Femur (tissue), 1 donor: ENCODE data around the gene C1orf53.
A peak's percentile ranks its signal among the peaks of the same experiment; 100 is the strongest.

Experiments
- DNase-seq: peaks from one replicate; pipeline ENCODE4 v3.0.0-alpha.2; 2017

Gene C1orf53

DNA sequence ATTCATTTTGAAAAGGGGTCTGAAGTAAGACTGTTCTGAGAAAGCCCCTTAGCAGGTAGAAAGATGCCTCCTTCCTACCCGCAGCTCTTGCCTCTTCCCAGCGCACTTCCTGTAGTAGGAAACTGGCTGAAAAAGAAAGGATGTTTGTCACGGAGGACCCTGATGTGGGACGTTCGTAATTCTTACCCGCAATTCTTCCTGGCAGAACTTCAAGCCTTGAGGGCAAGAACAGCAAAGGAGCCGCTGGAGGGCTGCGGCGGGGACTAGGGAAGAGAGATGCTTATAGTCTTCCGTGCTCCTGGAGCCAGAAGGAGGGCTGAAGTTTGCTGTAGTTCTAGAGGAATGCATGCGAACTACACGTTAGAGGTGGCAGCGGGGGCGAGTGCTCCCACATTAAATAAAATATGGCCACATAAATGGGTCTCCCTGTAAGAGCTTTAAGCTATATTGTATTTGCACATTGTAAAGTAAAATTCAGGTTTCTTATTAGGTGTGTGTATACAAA lies 6.3 kb downstream of the C1orf53 start:
- no peak for DNase-seq

DNA sequence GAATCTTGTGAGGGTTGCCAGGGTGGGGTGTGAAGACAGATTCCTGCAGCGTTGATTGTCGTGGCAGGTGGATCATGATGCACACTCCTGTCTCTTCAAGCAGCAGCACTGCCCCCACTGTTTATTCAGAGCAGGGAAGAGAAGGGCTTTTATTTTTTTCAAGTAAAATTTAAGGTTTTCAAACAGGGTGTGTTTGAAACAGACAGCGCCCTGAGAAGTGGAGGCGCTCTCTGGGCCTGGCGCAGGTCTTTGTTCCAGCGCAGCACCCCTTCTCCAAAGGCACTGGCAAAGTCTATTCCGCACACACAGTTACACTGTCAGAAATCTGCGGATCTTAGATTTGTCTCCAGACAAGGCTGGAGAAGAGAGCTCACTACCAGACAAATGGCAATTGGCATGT lies 7.0 kb downstream of the C1orf53 start:
- no peak for DNase-seq

DNA sequence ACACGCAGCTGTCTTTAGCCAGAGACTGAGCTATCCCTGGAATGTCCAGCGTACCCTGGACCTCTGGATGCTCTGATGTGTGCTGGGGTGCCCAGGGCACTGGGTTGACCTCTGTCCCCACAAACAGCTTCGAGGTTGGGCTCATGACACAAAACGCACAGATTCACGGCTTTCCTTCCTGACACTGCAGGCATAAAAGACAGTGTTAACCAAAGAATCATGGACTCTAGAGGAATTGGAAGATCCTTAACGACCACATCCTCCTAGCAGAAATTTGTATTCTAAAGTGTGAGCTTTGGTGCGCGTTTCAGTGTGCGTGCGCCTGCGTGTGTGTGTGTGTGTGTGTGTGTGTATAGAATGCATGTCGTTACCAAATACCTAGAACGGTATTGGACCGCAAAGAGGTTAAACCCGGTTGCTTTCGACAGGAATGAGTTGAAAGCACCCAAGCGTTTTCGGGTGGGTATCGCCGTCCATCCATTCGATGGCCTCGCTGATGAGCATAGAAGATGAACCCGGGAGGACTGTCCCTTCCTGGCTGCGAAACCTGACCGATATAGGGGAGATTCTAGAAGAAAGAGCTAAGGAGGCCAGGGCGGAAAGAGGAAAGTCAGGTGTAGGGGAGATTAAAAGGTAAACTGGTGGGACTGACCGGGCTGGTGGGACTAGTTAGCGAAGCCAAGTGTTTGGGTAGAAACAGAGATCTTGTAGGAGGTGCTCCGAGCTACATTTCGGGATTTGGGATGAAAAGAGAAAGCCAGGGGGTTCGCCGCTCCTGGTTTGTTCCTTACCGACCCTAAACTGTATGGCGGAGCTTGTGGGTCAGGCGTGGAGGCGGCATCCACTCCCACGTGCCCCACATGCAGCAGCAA lies 7.9 kb downstream of the C1orf53 start:
- no peak for DNase-seq

DNA sequence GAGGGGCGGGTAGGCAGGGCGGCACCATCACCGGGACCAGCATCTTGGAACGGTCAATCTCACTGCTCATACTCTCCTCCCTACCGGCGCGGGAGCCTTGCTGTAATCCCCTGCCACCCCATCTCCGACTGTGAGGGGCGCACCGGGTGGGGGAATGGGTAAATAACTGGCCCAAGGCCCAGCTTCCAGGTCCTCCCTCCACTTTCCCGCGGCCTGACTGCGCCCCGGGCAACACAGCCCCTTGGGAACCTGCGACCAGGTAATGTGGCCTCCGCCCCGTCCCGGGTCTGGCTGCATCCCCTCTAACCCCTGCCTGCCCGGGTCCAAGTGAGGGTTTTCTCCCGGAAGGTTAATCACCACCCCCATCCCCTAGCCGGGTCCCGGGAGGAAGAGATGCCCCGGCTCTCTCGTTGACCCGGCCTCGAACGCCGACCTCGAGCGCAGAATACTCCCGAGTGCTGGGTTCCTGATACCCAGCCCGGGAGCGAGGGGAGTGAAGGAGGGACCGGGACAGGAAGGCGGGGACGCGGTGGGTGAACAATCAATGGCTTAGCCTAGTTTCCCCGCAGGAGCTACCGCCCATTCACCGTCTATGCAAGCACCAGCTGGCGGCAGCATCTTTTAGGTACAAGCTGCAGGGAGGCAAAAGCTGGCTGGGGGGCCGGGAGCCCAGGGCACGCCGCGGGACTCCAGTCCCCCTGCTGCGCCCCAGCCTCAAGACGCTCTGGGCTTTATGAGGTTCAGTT lies 8.9 kb downstream of the C1orf53 start:
- no peak for DNase-seq

DNA sequence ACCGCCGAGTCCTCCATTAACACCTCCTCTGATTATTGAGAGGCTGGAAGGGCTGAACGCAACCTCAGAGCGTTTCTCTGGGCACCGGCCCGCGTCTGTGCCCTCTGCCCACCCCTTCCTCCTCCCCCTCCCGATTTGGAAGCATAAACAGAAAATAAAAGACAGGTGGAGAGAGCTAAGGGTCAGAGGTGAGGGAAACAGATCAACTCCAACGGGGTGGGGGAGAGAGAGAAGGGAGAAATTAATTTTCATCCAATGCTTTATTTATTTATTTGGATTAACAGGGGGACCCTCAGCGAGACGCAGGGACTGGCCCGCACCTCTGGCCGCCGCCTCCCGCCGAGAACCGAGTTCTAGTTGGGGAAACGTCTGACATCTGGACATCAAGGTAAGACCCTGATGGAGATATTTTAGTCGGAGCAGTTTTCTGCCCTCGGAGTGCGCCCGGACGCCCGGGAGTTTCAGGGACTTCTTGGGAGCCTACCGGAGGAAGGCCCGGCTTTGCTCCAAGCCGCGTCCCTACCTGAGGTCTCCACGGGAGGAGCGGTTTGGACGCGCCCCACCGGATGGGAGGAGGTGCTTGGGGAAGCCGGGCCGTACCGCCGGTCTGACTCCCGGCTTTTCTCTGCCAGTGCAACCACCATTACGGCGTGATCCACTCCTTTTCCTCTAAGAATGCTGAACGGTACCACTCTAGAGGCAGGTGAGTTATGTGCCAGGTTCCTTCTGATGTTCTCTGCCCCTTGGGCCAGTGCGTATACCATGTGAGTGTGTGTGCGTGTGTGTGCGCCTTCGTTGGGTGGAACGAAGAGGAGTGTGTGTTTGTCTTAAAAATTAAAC lies 9.6 kb downstream of the C1orf53 start:
- DNase-seq: no peak

DNA sequence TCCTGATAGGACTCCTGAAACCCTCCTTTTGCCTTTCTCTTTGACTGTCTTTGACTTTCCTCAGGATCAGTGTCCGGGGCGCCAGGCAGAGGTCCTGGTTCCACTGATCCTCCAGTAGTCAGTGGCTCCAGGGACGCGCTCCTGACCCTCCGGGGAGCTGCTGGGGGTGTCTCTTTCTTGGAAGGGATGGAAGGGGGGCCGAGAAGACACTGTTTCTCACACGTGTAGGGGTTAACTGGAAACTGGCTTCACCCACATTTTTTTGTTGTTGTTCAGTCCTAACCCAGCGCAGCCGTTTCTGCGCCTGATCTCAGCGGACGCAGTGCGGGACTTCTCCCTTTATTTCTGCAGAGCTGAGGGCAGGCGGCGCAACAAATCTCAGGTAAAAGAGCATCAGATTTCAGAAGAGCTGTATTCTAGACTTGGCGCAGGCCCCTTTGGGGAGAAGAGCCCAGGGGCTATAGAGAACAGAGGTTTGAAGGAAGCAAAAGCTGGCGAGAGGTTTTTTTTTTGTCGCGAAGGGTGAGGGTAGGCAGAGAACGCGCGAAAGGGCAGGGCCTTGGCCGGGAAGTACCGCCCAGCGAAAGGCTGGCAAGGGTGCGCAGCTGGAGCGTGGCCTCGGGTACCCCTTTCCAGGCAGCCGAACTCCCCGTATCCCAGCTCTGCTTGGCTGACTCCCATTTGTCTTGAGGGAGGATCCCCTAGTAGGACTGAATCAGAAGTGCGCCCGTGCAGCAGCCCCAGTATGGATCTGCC lies 10.5 kb downstream of the C1orf53 start:
- no peak for DNase-seq

DNA sequence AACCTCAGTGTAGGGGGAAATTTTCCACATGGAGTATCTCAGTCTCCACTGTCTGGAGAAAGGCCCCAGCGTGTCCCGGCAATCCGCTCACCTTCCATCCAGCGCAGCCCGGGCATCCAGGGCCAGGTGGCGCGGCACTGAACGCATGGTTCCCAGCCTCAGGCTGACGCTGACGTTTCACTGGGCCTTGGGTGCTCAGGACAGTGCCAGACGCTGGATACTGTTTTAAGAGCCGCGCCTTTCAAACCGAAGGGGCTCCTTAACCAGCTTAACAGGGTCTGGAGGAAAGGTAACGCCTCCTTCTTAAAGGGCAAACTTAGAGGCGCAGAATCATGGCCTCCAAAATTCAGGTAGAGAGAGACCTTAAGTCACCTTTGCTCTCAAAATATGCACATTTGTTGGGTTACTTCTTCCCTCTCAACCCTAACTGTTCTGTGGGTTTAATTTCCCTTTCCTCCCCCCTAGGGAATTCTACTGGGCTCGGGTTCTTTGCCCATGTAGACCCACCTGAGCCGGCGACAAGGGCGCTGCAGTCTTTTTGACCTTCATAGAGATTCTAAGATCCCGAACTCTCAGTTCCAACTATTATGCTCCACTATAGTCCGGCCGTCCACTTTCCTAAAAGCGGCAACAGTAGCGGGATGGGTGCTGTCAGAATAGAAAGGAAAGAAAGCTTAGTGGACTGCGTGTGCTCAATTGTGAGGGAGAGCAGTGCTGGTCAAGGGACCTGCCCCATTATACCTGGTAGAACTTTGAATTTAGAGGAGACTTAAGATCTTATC lies 11.3 kb downstream of the C1orf53 start:
- no peak for DNase-seq

DNA sequence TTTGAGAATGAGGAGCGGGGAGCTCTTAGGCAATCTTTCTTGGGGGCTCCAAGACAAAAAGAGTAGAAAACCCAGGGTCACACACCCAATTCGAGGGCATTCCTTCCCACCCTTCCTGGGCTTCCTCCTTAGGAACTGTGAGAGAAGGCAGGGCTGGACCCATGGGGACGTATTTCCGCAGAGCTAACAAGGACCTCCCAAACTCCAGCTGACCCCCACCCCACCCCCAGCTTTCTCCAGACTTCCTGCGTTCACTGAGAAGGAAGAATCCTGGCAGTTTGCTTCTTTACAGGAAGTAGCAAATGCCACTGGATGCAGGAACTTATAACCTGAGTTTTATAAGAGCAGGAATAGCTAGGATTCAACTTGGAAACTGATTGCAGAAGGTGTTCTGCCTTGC lies 12.1 kb downstream of the C1orf53 start:
- no peak for DNase-seq

DNA sequence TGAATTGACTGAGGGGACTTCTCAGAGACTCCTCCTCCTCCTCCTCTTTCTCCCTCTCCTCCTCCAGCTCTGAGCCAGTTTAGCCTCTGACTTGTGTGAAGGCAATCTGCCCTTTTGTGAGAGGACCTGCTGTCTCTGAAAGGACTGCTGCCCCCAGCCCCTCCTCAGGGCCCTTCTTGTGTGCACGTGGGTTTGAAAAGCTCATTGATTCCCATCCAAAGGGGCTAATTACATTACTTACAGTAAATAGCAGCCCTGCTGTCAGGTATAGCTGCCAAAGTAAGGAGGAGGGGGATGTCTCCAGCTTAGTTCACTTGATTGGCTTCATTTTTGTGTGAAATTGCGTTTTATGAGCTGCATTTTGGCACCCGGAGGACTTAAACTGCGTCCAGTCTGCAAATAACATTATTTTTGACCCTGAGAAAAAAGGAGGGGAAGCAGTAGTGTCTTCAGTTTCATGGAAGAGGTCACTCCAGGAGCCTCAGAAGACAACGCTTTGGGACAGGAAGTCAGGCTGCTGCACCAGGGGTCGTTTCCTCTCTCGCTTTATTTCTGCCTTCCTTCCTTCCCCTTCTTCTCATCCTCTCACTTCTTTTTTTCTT lies 12.9 kb downstream of the C1orf53 start:
- no peak for DNase-seq

DNA sequence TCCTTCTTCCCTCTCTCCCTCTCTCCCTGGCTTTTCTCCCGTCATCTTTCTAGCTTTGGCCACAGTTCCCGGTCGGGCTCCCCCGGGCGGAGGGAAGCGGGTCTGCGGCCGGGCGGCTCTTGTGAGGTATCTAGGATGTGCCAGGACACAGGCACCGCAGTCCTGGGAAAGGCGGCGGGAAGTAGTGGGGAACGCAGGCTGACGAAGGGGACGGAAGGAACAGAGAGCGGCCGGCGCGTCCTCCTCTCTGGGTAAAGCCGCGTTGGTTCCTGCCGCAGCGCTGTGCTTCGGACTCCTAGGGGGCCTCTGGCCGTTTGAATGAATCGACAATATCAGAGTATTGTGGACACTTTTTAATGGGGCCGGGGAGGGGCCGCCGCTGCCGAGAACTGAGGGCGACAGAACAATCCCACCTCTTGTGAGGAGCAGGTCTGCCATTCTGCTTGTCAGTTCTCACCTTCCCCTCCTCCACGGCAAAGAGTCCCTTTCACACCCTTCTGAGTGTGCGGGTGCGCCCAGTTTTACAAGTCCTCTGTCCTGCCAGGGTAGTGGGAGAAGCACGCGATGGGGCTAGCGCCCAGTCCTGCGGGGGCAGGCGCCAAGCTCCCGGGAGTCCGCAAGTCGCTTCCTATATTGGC lies 13.6 kb downstream of the C1orf53 start:
- DNase-seq: peak; percentile 78

DNA sequence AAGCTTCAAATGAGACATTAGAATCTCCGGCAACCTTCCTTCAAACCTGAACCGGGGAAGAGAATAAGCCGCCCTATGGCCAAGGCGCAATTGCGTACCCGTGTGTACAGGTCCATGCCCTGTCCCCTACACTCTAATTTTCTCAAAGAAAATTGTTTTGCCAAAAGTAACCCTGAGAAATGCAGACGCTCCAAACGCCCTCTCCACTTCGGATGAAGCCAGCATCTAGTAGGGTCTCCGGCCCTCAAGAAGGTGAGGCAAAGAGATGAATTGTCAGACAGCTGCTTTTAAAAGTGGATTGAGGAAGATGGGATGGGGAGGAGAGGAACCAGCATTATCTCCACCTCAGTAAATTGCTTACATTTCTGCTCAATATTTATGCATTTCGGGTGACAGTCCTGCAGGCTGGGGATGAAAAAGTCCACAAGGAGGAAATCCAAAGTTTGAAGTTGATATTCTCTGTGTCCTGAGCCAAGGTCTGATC lies 14.1 kb downstream of the C1orf53 start:
- no peak for DNase-seq

DNA sequence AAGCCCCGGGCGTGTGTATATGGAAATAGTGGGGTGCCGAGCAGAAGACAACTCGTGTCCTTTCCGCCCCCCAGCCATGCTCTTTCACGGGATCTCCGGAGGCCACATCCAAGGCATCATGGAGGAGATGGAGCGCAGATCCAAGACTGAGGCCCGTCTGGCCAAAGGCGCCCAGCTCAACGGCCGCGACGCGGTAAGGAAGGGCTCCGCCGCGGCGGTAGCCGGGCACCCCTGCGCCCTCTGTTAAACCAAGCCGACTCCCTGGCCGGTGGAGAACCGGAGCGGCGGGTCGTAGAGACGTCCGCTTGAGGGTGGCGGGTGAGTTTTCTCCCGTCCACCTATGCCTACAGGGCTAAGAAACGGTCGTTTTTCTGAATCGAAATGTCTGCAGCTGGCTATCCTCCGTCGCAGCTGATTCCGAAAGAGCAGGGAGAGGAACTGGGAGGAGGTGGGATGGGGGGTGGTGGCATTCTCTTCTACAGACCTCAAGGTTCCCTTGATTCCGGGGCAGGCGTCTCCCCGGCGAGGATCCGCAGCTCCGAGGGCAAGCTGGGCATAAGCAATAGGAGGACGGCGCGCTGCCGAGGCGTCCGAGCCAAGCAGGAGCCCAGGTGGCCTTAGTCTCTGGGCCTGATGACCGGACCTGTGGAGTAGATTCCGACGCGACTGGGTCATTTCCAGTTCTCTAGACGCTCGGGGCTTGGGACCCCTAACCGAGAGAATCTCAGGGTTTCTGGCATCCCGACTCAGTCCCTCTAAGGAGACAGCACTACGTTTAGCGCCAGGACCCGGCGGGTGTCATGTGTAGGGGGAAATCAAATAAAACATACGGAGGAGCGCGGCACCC lies 15.6 kb downstream of the C1orf53 start:
- peak; percentile 38 for DNase-seq

DNA sequence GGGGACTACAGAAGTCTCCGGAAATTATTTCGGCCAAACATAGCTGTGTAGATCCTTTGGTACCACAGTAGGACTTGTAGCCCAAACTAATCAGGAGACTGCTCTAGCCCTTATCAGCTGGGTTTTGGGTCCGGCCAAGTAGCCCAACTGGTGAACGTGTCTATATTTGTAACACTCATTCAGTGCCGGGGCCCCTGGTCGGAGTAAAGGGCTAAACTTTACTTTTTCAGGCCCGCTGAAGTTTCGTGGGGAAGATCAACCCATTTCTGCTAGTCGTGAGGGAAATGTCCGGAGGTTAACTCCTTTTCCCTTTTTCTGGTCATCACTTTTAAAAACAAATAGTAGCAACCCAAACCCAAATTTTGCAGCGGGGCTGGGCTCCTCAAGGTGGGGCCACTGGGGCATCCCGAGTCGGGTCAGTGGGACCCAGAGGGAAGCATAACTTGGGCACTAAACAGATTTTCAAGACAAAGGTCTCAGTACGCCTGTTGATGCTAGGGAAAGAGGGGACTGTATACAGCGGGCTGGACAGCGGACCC lies 16.4 kb downstream of the C1orf53 start:
- DNase-seq: no peak

DNA sequence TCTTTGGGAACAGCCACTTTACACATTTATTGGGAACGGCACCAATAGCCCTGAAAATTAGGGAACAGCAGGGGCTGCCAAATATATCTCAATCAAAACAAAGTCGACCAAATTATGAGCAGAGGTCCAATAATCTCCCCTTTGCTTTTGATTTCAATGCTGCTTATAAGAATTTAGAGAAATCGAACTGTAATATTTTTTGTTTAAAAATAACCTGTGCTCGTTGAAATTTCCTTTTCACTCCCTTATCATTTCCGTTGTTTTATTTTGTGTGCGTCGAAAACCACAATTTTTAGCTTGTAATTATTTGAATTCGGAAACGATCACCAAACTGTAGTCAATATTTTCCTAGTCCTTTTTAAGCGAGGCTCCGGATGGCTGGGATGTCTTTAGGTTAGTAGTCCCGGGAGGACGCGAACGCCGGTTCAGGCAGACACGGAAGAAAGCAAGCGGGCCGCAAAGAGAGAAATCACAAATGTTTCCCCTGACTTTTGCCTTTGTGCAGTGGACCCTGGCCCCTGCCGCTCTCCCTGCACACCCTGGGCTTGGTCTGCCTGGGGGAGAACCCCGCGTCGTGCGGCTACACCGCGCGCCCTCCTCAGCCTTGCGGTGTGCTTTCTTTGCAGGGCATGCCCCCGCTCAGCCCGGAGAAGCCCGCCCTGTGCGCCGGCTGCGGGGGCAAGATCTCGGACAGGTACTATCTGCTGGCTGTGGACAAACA lies 17.1 kb downstream of the C1orf53 start:
- DNase-seq: no peak

DNA sequence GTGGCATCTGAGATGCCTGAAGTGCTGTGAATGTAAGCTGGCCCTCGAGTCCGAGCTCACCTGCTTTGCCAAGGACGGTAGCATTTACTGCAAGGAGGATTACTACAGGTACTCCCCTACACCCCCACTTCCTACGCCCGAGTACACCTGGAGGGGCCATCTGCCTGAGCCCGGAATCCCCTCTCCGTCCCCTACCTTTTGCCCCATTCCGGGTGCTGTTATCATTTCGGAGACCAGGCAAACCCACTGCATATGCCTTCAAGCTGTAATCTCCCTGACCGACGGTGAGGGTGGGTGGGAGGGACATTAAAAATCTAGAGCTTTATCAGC lies 17.6 kb downstream of the C1orf53 start:
- no peak for DNase-seq

DNA sequence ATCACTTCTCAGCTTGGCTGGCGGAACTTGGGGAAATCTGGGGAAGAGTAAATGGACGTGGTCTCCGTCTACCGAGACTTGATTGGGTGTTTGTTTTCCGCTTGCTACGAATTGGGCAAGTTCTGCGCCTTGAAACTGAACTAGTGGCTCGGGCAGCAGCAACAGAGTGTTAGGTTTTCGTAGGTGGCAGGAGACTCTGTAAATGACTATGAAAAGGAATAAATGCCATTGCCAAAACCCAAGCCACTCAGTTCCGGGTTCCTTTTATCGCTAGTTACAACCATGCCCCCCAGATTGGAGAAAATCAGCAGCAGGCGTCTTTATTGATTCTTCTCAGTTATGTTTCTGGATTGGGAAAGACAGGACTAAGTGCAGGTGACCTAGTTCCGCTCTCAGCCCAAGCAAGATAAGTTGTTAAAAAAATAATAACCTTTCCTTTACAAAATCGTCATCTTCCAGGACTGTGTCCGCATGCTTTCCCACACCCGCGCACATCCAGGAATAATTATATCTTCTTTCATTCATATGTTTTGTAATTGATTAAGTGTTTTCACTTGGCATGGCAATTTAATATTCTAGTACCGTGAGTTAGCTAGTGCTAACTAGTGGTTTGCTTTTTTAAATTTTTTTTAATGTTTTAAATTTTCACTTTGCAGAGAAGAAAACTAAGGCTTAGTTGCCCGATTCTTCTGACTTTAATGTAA lies 18.1 kb downstream of the C1orf53 start:
- no peak for DNase-seq

DNA sequence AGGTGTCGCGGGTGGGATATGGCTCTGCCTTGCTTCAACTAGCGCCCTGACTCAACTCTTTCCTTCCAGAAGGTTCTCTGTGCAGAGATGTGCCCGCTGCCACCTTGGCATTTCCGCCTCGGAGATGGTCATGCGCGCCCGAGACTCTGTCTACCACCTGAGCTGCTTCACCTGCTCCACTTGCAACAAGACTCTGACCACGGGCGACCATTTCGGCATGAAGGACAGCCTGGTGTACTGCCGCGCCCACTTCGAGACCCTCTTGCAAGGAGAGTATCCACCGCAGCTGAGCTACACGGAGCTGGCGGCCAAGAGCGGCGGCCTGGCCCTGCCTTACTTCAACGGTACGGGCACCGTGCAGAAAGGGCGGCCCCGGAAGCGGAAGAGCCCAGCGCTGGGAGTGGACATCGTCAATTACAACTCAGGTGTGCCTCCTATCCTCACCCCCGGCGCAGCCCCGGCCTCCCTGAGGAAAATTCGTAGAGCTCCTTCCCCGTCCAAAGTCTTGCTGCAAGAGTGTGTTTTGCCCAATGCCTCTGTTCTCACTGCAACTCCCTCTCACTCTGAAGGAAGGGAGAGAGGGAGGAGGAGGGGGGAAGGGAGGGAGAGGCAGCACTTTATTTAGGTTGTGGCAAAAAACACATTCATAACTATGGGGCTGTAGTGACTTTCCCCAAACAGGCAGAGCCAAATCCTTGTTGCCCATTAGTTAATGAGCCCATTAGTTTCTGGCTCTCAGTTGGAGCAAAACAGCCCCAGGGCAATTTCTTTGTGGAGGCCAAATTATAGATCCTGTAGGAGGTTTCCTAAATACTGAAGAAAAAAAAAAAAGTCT lies 19.0 kb downstream of the C1orf53 start:
- no peak for DNase-seq
